ENCODE measurements around the gene GCN1.

Gene GCN1

DNA sequence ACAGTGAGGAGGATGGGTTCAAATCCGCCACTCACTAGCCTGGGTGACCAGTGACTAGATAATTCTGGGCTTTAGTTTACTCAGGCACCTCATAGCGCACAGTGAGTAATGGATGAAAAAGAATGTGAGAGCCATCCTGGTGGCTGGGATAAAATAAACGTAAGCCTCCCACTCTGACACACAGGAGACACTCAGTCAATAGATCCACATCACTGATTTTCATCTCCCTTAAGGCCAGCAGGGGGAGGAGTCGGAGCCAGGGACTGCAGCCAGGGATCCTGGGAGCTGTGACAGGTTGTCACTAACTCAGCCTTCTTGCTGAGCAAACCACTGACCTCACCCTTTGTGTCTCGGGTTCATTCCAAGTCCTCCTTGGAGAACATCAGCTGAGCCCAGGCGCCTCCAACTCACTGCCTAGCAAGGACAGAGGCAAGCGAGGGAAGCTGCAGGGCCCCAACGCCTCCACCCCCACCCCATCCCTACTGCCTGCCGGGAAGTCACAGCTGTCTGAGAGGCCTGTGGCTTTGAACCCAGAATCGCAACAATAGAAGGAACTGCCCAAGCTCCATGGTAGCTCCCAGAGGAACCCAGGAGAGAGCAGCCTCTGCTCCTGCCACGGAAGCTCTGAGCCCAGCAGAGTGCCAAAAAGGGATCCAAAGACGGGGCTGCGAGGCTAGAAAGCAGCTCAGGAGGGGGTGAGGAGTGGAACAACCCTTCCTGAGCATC lies 40.3 kb upstream of the GCN1 start (continued):
- TF ChIP-seq, protein P1, sequence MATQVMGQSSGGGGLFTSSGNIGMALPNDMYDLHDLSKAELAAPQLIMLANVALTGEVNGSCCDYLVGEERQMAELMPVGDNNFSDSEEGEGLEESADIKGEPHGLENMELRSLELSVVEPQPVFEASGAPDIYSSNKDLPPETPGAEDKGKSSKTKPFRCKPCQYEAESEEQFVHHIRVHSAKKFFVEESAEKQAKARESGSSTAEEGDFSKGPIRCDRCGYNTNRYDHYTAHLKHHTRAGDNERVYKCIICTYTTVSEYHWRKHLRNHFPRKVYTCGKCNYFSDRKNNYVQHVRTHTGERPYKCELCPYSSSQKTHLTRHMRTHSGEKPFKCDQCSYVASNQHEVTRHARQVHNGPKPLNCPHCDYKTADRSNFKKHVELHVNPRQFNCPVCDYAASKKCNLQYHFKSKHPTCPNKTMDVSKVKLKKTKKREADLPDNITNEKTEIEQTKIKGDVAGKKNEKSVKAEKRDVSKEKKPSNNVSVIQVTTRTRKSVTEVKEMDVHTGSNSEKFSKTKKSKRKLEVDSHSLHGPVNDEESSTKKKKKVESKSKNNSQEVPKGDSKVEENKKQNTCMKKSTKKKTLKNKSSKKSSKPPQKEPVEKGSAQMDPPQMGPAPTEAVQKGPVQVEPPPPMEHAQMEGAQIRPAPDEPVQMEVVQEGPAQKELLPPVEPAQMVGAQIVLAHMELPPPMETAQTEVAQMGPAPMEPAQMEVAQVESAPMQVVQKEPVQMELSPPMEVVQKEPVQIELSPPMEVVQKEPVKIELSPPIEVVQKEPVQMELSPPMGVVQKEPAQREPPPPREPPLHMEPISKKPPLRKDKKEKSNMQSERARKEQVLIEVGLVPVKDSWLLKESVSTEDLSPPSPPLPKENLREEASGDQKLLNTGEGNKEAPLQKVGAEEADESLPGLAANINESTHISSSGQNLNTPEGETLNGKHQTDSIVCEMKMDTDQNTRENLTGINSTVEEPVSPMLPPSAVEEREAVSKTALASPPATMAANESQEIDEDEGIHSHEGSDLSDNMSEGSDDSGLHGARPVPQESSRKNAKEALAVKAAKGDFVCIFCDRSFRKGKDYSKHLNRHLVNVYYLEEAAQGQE (tag by site-specific recombination; IDR thresholded peaks at IDR 0.05) = no peak
- TF ChIP-seq ZNF660 (tag by site-specific recombination; IDR thresholded peaks at IDR 0.05) (peak; percentile 76; the same call in 1 of the 2 replicates), ZNF416 (tag by site-specific recombination; IDR thresholded peaks at IDR 0.05) (no peak), OSR2 (tag by site-specific recombination; IDR thresholded peaks at IDR 0.05) (peak; percentile 28; the same call in 1 of the 2 replicates), ZNF354C (tag by site-specific recombination; IDR thresholded peaks at IDR 0.05; ENCODE audit: borderline replicate concordance, low read depth) (no peak), ZBTB20 (tag by site-specific recombination; IDR thresholded peaks at IDR 0.05) (peak; percentile 54; the same call in 1 of the 2 replicates), SP2 (tag by site-specific recombination; IDR thresholded peaks at IDR 0.05) (peak; percentile 24; the same call in 1 of the 2 replicates), ZNF174 (tag by site-specific recombination; IDR thresholded peaks at IDR 0.05) (no peak), ZEB2 (tag by site-specific recombination; IDR thresholded peaks at IDR 0.05) (peak; percentile 71), ZXDB (tag by site-specific recombination; IDR thresholded peaks at IDR 0.05) (peak; percentile 41; the same call in 1 of the 2 replicates), ZBTB48 (tag by site-specific recombination; IDR thresholded peaks at IDR 0.05) (peak; percentile 97), ZIC2 (tag by site-specific recombination; IDR thresholded peaks at IDR 0.05) (peak; percentile 85)
- TF ChIP-seq, protein P2, sequence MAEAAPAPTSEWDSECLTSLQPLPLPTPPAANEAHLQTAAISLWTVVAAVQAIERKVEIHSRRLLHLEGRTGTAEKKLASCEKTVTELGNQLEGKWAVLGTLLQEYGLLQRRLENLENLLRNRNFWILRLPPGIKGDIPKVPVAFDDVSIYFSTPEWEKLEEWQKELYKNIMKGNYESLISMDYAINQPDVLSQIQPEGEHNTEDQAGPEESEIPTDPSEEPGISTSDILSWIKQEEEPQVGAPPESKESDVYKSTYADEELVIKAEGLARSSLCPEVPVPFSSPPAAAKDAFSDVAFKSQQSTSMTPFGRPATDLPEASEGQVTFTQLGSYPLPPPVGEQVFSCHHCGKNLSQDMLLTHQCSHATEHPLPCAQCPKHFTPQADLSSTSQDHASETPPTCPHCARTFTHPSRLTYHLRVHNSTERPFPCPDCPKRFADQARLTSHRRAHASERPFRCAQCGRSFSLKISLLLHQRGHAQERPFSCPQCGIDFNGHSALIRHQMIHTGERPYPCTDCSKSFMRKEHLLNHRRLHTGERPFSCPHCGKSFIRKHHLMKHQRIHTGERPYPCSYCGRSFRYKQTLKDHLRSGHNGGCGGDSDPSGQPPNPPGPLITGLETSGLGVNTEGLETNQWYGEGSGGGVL (tag by site-specific recombination; IDR thresholded peaks at IDR 0.05) = no peak
- TF ChIP-seq, protein P3, sequence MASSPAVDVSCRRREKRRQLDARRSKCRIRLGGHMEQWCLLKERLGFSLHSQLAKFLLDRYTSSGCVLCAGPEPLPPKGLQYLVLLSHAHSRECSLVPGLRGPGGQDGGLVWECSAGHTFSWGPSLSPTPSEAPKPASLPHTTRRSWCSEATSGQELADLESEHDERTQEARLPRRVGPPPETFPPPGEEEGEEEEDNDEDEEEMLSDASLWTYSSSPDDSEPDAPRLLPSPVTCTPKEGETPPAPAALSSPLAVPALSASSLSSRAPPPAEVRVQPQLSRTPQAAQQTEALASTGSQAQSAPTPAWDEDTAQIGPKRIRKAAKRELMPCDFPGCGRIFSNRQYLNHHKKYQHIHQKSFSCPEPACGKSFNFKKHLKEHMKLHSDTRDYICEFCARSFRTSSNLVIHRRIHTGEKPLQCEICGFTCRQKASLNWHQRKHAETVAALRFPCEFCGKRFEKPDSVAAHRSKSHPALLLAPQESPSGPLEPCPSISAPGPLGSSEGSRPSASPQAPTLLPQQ (tag by site-specific recombination; IDR thresholded peaks at IDR 0.05) = 0 out of 2 replicates have a peak, but pooled peaks have one; percentile 30
- TF ChIP-seq, protein P4, sequence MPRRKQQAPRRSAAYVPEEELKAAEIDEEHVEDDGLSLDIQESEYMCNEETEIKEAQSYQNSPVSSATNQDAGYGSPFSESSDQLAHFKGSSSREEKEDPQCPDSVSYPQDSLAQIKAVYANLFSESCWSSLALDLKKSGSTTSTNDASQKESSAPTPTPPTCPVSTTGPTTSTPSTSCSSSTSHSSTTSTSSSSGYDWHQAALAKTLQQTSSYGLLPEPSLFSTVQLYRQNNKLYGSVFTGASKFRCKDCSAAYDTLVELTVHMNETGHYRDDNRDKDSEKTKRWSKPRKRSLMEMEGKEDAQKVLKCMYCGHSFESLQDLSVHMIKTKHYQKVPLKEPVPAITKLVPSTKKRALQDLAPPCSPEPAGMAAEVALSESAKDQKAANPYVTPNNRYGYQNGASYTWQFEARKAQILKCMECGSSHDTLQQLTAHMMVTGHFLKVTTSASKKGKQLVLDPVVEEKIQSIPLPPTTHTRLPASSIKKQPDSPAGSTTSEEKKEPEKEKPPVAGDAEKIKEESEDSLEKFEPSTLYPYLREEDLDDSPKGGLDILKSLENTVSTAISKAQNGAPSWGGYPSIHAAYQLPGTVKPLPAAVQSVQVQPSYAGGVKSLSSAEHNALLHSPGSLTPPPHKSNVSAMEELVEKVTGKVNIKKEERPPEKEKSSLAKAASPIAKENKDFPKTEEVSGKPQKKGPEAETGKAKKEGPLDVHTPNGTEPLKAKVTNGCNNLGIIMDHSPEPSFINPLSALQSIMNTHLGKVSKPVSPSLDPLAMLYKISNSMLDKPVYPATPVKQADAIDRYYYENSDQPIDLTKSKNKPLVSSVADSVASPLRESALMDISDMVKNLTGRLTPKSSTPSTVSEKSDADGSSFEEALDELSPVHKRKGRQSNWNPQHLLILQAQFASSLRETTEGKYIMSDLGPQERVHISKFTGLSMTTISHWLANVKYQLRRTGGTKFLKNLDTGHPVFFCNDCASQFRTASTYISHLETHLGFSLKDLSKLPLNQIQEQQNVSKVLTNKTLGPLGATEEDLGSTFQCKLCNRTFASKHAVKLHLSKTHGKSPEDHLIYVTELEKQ (tag by site-specific recombination; IDR thresholded peaks at IDR 0.05; ENCODE audit: borderline replicate concordance) = 0 out of 2 replicates have a peak, but pooled peaks have one; percentile 27
- TF ChIP-seq, protein P5, sequence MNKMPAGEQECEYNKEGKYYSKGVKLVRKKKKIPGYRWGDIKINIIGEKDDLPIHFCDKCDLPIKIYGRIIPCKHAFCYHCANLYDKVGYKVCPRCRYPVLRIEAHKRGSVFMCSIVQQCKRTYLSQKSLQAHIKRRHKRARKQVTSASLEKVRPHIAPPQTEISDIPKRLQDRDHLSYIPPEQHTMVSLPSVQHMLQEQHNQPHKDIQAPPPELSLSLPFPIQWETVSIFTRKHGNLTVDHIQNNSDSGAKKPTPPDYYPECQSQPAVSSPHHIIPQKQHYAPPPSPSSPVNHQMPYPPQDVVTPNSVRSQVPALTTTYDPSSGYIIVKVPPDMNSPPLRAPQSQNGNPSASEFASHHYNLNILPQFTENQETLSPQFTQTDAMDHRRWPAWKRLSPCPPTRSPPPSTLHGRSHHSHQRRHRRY (tag by site-specific recombination; IDR thresholded peaks at IDR 0.05) = no peak
- TF ChIP-seq, protein P6, sequence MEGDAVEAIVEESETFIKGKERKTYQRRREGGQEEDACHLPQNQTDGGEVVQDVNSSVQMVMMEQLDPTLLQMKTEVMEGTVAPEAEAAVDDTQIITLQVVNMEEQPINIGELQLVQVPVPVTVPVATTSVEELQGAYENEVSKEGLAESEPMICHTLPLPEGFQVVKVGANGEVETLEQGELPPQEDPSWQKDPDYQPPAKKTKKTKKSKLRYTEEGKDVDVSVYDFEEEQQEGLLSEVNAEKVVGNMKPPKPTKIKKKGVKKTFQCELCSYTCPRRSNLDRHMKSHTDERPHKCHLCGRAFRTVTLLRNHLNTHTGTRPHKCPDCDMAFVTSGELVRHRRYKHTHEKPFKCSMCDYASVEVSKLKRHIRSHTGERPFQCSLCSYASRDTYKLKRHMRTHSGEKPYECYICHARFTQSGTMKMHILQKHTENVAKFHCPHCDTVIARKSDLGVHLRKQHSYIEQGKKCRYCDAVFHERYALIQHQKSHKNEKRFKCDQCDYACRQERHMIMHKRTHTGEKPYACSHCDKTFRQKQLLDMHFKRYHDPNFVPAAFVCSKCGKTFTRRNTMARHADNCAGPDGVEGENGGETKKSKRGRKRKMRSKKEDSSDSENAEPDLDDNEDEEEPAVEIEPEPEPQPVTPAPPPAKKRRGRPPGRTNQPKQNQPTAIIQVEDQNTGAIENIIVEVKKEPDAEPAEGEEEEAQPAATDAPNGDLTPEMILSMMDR (tag by site-specific recombination; IDR thresholded peaks at IDR 0.05) = peak; percentile 48
- TF ChIP-seq, protein P7, sequence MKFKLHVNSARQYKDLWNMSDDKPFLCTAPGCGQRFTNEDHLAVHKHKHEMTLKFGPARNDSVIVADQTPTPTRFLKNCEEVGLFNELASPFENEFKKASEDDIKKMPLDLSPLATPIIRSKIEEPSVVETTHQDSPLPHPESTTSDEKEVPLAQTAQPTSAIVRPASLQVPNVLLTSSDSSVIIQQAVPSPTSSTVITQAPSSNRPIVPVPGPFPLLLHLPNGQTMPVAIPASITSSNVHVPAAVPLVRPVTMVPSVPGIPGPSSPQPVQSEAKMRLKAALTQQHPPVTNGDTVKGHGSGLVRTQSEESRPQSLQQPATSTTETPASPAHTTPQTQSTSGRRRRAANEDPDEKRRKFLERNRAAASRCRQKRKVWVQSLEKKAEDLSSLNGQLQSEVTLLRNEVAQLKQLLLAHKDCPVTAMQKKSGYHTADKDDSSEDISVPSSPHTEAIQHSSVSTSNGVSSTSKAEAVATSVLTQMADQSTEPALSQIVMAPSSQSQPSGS (tag by site-specific recombination; IDR thresholded peaks at IDR 0.05; ENCODE audit: low read depth) = peak; percentile 74; the same call in 1 of the 2 replicates
- TF ChIP-seq, protein P8, sequence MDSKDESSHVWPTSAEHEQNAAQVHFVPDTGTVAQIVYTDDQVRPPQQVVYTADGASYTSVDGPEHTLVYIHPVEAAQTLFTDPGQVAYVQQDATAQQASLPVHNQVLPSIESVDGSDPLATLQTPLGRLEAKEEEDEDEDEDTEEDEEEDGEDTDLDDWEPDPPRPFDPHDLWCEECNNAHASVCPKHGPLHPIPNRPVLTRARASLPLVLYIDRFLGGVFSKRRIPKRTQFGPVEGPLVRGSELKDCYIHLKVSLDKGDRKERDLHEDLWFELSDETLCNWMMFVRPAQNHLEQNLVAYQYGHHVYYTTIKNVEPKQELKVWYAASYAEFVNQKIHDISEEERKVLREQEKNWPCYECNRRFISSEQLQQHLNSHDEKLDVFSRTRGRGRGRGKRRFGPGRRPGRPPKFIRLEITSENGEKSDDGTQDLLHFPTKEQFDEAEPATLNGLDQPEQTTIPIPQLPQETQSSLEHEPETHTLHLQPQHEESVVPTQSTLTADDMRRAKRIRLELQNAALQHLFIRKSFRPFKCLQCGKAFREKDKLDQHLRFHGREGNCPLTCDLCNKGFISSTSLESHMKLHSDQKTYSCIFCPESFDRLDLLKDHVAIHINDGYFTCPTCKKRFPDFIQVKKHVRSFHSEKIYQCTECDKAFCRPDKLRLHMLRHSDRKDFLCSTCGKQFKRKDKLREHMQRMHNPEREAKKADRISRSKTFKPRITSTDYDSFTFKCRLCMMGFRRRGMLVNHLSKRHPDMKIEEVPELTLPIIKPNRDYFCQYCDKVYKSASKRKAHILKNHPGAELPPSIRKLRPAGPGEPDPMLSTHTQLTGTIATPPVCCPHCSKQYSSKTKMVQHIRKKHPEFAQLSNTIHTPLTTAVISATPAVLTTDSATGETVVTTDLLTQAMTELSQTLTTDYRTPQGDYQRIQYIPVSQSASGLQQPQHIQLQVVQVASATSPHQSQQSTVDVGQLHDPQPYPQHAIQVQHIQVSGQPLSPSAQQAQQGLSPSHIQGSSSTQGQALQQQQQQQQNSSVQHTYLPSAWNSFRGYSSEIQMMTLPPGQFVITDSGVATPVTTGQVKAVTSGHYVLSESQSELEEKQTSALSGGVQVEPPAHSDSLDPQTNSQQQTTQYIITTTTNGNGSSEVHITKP (tag by site-specific recombination; IDR thresholded peaks at IDR 0.05) = peak; percentile 93
